Measurements from ENCODE around the gene TRPV4. TPM values are rescaled to one million over a fixed set of nuclear protein-coding genes. Genes with fewer than 3 reads are reported as not detected.

Gene TRPV4
- total RNA-seq, 1 donor from 2014 or later, result not detected

DNA sequence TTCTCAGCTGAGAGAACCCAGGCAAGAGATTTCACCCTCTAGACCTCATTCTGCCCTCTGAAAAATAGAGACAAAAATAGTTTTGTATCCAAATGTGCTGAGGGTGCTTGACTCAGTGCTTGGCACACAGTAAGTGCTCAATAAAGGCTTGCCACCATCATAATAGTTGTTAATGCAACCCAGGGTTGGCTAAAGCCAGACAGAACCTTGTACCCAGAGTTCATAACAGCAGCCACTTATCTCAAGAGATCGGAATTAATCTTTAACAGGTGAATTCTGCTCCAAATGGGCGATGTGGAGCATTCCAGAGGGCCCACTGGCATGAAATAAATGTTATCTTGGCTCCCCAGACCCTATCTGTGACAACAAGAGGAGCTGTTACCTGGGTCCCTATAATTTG is 2.9 kb downstream of the TRPV4 start:
- DNase-seq (ENCODE audit: low spot score in 2 of 2) (no peak), FAIRE-seq (no peak)

DNA sequence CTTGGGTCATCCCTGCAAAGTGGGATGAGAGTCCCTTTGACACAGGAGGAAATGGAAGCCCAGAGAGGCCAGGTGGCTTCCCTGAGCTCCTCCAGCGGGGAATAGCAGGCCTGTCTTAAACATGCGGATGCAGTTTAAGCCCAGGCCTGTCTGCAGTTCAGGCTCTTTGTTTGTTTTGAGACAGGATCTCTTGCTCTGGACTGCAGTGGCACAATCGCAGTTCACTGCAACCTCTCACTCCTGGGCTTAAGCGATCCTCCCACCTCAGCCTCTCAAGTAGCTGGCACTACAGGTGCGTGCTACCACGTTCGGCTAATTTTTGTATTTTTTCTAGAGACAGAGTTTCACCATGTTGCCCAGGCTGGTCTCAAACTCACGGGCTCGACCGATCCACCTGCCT is 3.5 kb downstream of the TRPV4 start:
- FAIRE-seq (no peak), DNase-seq (ENCODE audit: low spot score in 2 of 2) (no peak)

DNA sequence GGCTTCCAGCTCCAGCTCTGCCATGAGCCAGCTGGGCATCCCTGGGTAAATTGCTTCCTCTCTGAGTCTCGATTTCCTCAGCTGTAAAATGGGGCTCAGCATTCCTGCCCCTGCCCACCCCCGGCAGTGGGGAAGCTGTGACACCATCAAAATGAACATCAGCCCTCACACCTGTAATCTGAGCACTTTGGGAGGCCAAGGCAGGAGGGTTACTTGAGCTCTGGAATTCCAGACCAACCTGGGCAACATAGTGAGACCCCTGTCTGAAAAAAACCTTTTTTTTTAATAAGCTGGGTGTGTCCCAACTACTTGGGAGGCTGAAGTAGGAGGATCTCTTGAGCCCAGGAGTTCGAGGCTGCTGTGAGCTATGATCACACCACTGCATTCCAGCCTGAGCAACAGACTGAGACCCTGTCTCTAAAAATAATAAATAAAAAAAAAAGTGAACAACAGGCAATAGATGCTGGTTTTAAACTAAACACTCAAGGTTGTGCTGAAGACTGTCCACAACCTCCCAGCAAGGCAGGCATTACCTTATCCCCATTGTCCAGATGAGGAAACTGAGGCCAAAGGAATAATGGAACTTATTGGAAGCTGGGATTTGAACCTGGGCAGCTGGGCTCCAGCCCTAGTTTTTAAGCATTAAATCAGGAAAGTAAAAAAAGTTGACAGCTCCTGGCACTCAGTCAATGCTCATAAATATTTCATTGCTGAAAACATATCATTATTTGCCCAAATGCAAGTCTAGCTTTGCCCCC is 4.3 kb downstream of the TRPV4 start:
- FAIRE-seq, result no peak
- no peak for DNase-seq (ENCODE audit: low spot score in 2 of 2)

DNA sequence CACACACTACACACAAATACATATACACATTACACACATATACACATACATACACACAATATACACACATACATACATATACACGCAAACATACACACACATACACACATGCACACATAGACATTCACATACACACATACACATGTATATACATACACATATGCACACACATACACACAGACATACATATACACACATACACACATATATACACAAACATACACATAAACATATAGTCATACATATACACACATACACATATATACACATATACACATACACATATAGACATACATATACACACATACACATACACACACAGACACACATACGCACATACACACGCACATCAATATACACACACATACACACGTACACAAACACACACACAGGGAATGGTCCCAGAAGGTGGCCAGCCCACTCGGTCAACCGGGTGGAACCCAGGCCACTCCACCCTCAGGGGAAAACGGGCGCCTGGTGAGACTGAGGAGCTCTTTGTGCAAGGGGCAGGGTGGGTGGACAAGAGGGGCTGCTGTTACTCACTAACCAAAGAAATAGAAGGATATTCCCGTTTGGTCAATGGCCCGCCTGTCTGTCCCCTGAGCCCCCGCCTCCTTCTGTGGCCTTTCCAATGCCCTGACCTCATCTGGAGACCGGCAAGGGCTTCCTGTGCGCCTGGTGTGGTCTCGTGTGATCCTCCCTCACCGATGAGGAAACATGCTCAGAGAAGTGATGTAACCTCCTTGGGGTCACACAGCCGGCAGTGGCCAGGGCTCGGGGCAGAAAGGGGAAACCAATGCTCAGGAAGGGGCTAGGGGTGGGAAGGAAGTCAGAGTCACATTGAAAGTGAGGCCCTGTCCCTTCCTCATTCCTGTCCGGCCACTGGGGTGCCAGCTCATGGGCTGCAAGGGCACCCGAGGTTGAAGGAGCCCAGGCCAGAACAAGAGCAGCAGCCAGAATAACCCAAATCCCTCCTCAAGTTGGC is 5.3 kb downstream of the TRPV4 start:
- DNase-seq (ENCODE audit: low spot score in 2 of 2) (no peak), FAIRE-seq (no peak)

DNA sequence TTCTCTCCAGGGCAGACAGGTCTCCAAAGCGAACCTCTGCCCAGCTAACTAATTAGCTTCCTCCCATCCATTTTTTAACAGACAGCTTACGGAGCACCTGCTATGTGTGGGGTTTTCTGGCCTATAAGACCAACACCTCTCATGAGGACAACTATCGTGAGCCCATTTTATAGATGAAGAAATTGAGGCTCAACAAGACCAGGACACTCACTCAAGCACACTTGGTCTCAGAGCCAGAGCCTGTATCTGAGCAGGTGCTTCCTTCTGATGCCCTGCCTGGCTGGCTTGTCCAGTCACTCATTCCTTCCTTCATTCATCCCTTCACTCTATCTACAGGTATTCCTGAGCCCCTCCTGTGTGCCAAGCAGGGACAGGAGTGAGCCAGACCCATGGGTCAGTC is 6.1 kb downstream of the TRPV4 start:
- FAIRE-seq (no peak), DNase-seq (ENCODE audit: low spot score in 2 of 2) (no peak)

DNA sequence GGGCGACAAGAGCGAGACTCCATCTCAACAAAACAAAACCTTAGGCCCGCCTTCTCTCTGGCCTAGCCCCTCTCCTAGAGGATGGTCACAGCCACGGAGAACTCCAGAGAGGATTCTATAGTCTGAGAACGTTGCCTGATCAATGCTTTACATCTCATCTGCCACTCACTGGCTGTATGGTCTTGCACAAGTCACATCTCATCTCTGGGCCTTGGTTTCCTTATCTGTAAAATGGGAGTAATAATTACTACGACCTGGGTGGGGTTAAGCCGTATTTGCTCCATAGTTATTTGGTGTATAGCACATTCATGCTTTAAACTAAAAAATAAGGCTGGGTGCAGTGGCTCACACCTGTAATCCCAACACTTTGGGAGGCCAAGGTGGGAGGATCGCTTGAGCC is 8.5 kb downstream of the TRPV4 start:
- no peak for FAIRE-seq
- no peak for DNase-seq (ENCODE audit: low spot score in 2 of 2)

DNA sequence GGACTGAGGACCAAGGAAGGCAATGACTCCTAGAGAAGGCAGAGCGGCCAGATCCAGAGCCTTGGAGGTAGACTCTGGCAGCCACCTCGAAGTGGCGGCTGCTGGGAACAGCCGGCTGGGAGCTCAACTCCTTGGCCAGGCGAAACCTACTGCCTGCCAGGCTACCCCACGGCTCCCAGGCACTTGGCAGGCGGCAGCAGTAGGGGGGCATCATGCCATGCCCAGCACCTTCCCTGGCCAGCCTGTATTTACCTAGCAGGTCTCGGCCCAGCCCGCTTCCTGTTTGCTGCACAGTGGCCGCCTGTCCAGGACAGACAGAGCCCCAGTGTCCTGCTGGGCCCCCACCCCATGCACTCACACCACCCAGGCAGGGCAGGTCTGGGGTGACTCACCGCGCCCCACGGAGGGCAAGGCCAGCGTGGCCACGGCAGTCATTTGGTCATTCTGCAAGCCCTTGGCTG is 10.2 kb downstream of the TRPV4 start:
- DNase-seq (ENCODE audit: low spot score in 2 of 2) (no peak), FAIRE-seq (no peak)

DNA sequence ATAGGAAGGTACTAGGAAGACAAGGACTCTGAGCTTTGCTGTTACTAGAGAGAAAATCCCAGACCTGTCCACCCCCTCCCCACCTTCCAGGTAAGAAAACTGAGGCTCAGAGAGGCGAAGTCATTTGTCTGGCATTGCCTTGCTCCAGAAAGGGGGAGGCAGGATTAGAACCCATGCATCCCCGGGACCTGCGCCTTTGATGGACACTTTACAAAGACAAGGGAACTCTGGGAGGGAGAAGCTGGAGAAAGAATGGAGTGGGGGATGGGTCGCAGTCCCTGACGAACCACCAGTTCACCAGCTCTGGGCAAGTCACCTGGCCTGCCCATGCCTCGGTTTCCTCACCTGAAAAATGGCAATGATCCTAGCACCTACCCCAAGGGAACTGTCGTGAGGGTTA is 10.8 kb downstream of the TRPV4 start:
- no peak for DNase-seq (ENCODE audit: low spot score in 2 of 2)
- FAIRE-seq, result no peak

DNA sequence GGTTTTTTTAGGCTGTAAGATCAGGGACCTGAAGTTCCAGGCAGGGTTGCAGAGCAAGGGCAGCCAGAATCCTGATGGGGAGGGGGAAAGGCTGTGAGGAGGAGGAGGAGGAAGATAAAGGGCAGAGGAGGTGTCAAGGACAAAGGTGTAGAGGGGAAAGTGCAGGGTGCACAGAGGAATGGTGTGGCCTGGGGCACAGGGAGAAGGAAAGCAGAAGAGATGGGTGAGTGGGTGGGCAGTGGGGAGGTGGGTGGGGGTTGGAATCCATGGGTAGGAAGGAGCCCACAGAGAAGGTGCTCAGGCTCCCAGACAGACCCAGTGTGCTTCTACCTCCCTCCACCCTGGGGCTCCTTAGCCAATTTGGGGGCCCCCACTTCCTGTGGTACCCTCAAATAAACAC is 11.2 kb downstream of the TRPV4 start:
- DNase-seq (ENCODE audit: low spot score in 2 of 2) (no peak), FAIRE-seq (no peak)

DNA sequence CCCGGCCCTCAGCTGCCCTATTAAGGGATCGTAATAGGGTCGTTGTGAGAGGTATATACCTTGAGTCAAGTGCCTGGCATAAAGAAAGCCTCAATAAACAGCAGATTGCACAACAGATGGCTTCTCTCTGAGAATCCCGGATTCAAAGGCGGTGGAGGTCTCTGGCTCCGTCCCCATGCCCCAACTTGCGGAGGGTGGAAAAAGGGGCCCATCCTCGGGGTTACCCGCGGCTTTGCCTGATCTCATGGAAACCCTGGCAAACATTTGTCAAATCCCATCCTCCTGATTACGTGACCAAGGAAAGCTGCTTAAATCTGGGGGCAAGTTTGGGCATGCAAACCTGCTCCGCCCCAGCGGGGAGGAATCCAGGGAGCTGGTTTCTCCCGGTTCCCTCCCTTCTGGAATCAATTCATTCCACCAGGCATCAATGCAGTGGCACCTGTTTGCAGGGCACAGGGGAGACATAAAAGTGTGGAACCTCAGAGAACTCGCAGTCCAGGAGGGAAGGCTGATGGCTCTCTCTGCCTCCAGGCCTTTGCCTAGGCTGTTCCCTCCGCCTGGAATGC is 12.3 kb downstream of the TRPV4 start:
- no peak for FAIRE-seq
- DNase-seq (ENCODE audit: low spot score in 2 of 2), result no peak

DNA sequence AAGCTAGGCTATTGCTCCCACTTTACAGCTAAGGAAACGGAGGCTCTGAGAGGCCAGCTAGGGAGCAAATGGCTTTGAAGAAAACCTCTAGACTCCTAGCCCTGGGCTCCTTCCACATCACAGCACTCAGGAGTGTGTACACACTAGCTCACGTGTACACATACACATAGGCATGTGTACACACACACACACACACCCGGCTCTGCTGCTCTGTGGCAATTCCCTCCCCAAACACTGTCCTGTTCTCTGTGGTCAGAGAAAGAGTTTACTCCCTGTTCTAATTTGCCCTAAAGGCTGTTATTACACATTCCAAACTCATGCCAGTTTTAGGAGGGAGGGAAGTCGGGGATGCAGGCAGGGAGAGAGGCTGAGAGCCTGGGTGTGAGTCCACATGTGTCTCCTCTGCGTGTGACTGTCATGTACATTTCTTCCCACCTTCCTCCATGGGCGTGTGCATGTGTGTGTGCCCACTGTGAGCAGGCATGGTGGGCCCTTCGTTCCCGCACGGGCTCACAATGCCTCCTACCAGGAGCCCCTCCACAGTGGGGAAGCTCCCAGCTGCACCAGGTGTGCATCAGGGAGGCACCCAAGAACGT is 14.2 kb downstream of the TRPV4 start:
- FAIRE-seq (no peak), DNase-seq (ENCODE audit: low spot score in 2 of 2) (no peak)

DNA sequence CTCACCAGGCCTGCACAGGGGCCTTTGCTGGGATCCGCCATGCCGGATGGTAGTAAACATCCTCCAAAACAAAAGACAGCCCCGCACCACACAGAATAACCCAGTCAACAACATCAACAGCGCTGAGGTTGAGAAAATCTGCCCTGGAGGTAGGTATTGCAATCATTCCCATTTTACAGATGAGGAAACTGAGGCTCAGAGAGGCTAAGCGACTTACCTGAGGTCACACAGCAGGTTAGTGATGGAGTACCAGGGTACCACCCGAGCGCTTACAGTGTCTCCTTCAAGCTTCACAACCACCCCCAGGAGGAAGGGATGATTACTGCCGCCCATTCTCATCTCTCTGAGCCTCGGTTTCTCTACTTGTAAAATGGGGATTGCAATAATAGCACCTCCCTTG is 14.9 kb downstream of the TRPV4 start:
- DNase-seq (ENCODE audit: low spot score in 2 of 2), result no peak
- no peak for FAIRE-seq

DNA sequence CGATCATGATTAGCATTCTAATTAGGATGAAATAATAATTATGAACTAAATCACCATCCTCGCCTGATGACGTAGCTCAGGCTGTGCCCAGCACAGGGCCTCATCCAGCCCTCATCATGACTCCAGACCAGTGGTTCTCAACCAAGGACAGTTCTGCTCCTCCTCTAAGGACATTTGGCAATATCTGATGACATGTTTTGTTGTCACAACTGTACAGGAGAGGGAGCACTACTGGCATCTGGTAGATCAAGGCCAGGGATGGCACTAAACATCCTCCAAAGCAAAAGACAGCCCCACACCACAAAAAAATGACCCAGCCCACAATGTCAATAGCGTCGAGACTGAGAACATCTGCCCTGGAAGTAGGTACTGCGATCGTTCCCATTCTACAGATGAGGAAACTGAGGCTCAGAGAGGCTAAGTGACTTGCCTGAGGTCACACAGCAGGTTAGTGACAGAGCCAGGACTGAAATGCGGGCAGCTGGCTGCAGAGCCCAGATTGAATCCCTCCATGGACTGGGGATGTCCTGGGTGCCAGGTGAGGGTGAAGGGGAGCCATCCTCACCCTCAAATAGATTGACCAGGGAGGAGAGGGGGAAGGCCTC is 15.5 kb downstream of the TRPV4 start:
- no peak for DNase-seq (ENCODE audit: low spot score in 2 of 2)
- FAIRE-seq, result no peak

DNA sequence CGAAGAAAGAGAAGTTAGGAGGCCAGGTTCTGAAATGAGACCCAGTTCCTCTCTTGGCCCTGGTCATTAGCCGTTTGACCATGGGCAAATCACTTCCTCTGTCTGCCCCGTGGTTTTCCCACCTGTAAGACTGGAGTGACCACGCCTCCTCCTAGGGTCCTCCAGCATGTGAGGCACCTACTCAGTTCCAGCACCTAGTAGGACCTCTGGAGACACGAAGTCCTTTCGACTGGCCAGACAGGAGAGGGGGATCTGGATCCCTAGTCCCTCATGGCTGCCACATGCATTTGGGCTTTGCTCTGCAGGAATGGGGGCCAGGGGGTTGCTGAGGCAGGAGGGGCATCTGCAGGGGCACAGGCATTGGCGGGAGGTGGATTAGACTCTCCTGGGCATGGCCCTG is 16.3 kb downstream of the TRPV4 start:
- DNase-seq (ENCODE audit: low spot score in 2 of 2) (no peak), FAIRE-seq (no peak)

DNA sequence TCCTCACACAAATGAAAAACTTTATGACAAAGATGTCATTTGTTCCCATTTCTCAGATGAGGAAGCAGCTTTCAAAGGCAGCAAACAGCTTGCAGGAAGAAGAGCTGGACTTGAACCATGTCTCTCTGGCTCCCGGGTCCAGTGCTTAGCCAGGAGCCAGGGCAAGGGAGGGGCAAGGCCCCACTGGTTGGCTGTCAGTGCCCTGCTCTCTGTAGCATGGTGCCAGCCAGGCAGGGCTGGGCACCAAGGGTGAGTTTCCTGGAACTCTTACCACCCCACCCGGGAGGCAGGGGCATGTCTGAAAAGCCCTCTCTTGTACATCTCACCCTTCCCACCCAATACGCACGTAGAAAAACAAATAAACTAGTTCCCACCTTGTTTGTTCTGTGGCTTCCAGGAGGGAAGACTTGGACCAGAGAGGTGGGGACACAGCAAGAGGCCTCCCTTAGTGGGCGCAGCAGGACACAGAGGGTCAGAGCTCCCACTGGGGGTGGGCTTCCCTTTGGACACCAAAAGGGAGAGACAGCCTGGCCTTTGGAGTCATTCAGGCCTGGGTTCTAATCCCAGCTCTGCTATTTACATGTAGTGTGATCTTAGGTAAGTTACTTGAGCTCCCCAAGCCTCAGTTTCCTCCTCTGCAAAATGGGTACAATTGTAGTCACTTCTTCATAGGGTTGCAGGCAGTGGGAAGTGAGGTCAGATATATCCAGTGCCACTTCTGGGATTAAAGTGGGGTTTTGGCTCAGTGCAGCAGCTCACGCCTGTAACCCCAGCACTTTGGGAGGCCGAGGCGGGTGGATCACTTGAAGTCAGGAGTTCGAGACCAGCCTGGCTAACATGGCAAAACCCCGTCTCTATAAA is 17.2 kb downstream of the TRPV4 start:
- DNase-seq (ENCODE audit: low spot score in 2 of 2) (no peak), FAIRE-seq (no peak)

DNA sequence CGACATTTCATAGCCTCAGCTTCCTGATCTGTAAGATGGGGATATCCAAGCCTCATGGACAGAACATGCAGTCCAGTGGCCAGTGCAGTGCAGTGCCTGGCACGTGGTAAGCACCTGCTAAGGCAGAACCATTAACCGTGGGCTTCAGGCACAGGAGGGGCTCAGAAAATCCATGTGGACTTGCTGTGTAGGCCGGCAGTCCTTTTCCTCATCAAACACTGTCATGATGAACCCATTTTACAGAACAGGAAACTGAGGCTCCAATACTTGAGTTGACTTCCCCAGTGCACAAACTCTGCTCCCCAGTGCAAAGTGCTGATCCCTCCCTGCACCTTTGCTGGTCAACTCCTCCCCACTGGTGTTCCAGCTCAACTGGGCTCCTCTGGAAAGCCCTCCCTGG is 18.0 kb downstream of the TRPV4 start:
- DNase-seq (ENCODE audit: low spot score in 2 of 2) (no peak), FAIRE-seq (no peak)

DNA sequence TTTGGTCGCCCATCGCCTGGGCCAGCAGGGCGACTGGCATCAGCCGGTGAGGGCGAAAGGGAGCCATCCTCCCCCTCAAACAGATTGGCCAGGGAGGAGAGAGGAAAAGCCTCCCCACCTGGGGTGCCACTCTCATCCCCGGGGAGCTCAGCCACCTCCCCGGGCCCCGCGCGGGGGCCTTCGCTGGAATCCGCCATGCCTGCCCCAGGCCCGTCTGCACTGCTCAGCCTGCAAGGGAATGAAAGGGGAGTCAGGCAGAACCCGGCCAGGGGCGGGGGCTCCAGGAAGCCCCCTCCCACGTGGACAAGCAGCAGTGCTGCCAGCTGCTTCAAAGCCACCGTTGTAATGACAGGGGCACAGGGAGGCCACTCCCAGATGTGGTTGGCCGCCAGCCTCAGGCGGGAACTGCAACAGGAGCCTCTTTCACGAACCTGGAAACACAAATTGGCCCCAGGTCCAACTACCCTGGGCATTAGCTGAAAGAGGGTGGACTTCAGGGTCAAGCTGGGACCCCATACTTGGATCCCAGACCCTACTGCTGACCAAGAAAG is 18.5 kb downstream of the TRPV4 start:
- FAIRE-seq (no peak), DNase-seq (ENCODE audit: low spot score in 2 of 2) (no peak)

DNA sequence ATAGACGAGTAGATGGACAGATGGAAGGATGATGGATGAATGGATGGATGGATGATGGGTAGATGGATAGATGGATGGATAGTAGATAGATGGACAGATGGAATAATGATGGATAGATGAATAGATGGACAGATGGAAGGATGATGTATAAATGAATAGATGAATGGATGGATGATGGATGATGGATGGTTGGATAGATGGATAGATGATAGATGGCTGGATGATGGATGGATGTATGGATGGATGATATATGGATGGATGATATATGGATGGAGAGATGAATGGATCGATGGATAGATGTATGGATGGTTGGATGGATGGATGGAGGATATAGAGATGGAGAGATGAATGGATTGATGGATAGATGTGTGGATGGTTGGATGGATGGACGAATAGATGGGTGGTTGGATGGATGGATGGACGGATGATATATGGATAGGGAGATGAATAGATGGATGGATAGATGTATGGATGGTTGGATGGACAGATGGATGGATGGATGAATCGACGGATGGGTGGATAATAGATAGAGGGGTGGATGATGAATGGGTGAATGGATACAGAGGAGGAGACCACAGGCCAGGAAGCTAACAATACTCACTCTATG is 19.3 kb downstream of the TRPV4 start:
- DNase-seq (ENCODE audit: low spot score in 2 of 2), result no peak
- FAIRE-seq, result no peak

DNA sequence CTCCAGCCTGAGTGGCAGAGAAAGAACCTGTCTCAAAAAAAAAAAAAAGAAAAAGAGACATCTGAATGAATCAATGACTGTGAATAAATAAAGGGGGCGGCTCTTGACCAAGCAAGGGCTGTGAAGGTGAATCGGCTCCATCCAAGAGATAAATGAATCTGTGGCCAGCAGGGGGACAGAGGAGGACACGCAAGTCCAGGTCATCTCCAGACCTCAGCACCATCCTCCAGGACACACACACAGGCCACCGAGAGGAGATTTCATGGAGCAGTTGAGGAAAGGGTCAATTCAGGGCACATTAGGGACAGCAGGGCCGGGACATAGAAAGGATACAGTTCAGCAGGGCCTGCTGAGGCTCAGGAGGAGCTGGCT is 21.6 kb downstream of the TRPV4 start:
- DNase-seq (ENCODE audit: low spot score in 2 of 2) (no peak), FAIRE-seq (no peak)
